DMS 273 treated with DMSO at 0.1 percent for 48 hours (cell line): Measurements from ENCODE around the gene SPDYE3.
"Not testable (repeated sequence)": the region's sequence is repeated elsewhere in the genome, so short reads cannot be mapped to it uniquely, and the experiment has no call there.

Source experiments
- DNase-seq: peaks from one replicate; lab custom pipeline; 2025; lab: John Stamatoyannopoulos, UW

Gene SPDYE3

DNA sequence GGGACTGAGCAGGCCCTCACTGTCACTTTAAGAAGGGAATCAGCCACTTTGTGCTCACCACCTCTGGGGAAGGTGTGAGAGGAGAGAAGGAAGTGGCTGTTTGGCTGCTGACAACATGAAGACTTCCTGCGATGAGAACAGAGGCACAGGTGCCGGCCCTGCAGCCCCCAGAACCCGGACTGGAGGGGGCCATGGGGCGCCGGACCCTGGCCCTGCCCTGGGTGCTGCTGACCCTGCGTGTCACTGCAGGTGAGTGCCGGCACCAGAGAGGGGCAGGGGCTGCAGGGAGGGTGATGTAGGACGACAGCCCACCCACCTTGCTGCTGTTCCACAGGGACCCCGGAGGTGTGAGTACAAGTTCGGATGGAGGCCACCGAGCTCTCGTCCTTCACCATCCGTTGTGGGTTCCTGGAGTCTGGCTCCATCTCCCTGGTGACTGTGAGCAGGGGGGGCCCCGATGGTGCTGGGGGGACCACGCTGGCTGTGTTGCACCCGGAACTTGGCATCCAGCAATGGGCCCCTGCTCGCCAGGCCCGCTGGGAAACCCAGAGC, 44.8 kb downstream of the SPDYE3 start:
- DNase-seq, result not testable (repeated sequence)

DNA sequence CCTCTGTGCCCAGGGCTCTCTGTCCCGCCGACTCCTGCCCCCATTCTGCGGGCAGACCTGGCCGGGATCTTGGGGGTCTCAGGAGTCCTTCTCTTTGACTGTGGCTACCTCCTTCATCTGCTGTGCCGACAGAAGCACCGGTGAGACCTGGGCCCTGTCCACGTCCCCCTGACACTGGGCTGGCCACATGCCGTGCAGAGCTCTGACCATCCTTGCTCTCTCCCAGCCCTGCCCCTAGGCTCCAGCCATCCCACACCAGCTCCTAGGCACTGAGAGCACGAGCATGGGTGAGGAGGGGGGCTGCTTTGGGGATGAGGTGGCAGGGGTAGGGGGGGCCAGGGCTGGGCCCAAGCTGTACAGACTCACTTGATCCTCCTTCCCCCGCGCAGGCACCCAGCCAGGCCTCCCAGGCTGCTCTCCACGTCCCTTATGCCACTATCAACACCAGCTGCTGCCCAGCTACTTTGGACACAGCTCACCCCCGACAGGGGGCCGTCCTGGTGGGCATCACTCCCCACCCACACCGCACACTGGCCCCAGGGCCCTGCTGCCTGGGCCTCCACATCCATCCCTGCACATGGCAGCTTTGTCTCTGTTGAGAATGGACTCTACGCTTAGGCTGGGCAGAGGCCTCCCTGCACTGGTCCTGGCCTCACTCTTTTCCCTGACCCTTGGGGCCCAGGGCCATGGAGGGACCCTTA, 45.6 kb downstream of the SPDYE3 start:
- DNase-seq, result no peak

DNA sequence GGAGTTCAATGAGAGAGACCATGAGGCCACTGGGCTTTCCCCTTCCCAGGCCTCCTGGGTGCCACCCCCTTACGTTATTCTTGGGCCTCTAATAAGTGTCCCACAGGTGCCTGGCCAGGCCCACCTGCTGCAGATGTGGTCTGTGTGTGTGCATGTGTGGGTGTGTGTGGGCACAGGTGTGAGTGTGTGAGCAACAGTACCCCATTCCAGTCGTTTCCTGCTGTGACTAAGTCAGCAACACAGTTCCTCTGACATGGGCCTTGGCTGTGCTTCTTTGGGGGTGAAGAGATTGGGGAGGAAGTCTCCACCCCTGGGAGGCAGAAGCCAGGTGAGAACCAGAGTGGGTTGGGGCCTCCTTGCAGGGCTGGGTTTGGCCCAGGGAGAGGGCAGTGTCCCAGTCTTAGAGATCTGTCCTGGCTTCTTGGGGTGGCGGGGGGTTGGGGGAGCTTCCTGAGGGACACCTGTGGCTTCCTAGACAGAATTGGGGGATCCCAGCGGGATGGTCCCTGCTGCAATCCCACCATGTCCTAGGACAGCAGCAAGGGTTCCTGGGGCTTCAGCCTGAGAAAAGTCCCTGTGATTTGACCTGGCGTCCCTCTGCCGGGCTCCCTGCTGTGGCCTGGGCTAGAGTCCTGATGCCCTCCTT, 46.3 kb downstream of the SPDYE3 start:
- no peak for DNase-seq

DNA sequence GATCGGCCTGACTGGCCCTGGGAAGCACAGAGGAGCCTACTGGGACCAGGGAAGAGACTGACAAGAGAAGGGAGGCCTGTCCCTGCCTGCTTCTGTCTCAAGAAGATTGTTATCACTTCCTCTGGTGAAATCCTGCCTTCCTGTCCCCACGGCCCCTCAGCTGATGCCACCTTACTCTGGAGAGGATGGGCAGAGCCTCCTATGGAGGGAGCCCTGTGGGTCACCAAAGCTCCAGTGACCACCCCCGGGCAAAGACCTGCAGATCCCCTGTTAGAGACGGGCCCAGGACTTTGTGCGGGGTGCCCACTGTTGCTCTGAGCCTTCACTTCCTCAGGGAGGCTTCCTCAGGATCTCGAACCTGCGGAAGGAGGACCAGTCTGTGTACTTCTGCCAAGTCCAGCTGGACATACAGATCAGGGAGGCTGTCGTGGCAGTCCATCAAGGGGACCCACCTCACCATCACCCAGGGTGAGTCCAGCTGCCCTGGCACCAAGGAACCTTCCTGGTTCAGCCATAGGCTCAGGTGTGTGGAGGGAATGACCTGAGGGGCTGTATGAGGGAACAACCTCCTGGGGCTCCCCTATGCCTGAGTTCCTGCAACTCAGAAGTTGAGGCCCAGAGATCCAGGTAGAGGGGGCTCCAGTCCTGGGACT, 49.0 kb downstream of the SPDYE3 start:
- no peak for DNase-seq

DNA sequence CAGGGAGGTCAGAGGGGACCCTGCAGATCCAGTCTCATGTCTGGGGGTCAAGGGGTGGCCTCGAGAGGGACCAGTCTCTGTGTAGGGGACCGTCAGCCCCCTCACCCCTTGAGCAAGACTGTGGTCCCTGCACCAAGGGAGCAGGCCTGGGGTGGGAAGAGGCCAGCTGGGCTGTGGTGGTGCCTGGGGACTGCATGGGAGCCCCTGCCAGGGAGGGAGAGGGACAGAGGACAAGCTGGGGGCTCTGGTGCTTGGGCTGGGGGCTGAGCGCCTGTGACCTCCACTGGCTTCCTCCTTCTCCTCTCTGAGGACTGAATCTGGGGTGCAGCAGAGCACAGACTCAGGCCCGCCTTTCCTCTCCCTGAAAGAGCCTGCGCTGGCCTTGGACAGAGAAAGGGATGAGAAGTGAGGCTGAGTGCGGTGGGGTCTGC, 49.6 kb downstream of the SPDYE3 start:
- no peak for DNase-seq

DNA sequence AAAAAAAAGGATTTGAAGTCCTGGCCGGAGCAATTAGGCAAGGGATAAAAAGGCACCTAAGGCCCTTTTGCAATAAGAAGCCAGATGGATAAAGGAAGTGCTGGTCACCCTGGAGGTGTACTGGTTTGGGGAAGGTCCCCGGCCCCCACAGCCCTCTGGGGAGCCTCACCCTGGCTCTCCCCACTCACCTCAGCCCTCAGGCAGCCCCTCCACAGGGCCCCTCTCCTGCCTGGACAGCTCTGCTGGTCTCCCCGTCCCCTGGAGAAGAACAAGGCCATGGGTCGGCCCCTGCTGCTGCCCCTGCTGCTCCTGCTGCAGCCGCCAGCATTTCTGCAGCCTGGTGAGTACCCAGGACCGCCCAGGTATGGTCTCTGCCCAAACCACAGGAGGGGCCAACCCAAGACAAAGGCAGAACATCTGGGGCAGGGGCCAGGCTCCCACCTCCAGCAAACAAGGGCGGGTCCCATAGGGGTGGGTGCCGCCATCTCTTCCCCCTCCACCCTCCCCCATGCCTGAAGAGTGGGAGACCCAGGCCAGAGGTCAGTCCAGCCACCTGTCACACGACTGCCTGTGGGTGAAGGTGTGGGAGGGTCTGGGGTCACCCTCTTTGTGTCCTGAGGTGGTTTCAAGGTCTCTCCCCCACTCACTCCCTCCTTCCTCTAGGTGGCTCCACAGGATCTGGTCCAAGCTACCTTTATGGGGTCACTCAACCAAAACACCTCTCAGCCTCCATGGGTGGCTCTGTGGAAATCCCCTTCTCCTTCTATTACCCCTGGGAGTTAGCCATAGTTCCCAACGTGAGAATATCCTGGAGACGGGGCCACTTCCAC, 50.7 kb downstream of the SPDYE3 start, which contains the start of gene PILRB:
Gene PILRB (plus strand): TSS at position 91 of the 830 bp plus-strand sequence. CDS start 186 bp downstream, at position 277.
- DNase-seq, result no peak

DNA sequence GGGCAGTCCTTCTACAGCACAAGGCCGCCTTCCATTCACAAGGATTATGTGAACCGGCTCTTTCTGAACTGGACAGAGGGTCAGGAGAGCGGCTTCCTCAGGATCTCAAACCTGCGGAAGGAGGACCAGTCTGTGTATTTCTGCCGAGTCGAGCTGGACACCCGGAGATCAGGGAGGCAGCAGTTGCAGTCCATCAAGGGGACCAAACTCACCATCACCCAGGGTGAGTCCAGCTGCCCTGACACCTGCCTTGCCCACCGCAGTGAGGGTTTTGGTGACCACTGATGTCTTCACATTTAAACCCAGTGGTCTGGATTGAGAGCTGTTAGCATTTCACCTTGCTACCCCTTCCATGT, 51.3 kb downstream of the SPDYE3 start:
- DNase-seq, result no peak

DNA sequence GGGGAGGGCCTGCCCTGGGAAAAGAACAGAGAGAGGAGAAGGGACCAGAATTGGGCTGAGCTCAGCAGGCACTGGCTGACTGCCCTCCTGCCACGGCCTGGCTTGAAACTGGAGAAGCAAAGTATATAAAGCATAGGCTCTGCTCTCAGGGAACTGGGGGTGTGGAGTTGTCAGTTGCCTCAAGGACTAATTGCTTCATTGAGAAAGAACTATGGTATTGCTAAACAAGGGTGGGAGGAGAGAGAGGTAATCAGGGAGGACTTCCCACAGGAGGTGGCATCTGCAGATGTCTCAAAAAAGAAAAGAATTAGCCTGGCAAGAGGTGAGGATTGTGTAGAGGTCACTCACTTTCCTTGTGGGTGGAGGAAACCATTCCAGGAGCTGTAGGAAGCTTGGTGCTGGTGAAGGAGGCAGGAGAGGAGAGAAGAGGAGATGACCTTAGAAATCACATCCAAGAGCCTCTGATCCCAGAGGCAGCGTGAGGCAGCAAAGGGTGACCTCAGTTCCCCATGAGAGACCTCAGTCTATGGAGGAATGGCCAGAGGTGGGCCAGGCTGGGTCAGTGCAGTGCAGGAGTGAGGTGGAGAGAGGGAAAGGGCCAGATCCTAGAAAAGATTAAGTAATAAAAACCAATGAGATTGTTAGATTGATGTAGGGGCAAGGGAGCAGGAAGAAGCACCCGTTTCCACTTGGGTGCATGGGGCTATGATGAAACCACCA, 52.8 kb downstream of the SPDYE3 start:
- no peak for DNase-seq

DNA sequence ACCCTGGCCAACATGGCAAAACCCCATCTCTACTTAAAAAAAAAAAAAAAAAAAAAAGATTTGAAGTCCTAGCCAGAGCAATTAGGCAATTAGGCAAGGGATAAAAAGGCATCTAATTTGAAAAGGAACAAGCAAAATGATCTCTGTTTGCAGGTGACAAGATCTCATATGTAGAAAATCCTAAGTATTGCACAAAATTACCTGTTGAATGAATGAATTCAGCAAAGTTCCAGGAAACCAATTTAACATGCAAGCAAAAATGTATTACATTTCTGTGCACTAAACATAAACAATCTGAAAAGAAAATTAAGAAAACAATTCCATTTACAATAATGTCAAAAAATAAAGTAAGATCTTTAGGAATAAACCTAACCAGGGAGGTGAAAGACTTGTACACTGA, 55.6 kb downstream of the SPDYE3 start:
- no peak for DNase-seq

DNA sequence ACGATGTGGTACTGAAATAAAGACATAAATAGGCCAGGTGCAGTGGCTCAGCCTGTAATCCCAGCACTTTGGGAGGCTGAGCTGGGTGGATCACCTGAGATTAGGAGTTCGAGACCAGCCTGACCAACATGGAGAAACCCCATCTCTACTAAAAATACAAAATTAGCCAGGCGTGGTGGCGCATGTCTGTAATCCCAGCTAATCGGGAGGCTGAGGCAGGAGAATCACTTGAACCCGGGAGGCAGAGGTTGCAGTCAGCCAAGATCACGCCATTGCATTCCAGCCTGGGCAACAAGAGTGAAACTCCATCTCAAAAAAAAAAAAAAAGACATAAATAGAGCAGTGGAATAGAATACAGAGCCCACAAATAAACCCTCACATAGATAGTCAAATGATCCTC, 56.3 kb downstream of the SPDYE3 start:
- not testable (repeated sequence) for DNase-seq

DNA sequence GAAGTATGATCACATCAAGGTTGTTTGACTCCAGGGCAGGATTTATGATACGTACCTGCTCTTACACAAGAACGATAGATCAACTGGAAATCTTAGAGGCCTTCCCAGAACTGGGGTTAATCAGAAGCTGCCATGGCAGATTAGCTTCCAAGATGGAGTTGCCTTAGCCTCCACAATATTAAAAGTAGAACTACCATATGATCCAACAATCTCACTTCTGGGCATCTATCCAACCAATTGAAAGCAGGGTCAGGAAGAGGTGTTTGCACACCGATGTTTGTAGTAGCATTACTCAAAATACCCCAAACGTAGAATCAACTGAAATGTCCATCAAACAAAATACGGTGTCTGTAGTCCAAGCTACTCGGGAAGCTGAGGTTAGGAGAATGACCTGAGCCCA, 57.0 kb downstream of the SPDYE3 start:
- no peak for DNase-seq

DNA sequence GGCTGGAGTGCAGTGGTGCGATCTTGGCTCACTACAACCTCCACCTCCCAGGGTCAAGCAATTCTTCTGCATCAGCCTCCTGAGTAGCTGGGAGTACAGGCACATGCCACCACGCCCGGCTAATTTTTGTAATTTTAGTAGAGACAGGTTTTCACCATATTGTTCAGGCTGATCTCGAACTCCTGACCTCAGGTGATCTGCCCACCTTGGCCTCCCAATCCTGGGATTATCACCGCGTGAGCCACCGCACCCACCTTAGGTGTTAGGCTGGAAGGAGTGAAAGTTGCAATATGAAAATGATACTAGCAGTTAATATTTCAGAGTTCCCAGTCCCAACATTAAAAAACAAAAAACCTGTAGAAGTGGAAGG, 58.5 kb downstream of the SPDYE3 start:
- not testable (repeated sequence) for DNase-seq

DNA sequence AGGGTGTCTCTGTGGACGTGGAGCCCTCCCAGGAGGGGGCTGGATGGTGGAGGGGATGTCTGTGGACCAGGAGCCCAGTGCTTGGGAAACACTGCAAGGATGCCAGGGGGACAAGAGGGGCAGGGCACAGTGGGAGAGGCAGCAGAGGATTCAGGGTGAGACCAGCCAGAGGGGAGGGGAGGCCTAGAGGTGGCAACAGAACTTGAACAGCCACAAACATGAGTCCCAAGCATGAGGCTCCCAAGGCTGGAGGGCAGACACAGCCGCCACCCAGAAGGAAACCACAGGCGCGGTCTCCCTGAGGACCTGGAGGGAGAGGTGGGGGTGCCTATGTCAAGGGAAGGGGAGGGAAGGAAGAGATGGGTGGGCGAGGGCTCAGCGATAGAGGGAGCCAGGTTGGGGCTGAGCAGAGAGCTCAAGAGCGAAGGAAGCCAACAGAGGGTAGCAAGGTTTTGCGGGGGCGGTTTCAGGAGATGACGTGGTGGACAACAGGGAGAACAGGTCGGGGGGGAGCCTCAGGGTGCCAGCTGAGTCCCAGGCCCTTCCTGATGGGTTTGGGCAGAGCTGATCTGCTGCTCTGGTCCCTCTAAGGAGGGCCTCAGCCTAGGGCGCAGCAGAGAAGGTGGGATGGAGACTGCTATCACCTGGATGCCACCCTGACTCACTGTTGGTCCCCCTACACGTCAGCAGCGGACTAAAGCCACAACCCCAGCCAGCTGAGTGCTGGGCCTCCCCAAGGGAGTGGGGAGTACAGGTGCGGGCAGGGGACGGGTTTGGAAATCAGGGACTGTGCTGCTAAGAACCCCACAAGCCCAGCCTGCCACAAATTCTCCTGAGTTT, 59.1 kb downstream of the SPDYE3 start:
- DNase-seq, result no peak

DNA sequence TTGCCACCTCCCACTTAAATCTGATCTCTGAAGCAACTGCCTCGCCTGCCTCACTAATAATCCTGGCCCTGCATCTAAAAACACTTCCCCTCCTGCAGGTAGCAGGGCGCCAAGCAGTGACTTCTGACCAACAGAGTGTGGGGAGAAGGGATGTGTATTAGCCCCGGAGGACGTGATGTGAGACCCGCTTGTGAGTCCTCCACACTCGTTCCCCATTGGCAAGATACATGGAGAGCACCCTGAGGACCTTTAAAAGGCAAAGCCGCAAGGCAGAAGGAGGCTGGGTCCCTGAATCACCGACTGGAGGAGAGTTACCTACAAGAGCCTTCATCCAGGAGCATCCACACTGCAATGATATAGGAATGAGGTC, 59.7 kb downstream of the SPDYE3 start:
- no peak for DNase-seq

DNA sequence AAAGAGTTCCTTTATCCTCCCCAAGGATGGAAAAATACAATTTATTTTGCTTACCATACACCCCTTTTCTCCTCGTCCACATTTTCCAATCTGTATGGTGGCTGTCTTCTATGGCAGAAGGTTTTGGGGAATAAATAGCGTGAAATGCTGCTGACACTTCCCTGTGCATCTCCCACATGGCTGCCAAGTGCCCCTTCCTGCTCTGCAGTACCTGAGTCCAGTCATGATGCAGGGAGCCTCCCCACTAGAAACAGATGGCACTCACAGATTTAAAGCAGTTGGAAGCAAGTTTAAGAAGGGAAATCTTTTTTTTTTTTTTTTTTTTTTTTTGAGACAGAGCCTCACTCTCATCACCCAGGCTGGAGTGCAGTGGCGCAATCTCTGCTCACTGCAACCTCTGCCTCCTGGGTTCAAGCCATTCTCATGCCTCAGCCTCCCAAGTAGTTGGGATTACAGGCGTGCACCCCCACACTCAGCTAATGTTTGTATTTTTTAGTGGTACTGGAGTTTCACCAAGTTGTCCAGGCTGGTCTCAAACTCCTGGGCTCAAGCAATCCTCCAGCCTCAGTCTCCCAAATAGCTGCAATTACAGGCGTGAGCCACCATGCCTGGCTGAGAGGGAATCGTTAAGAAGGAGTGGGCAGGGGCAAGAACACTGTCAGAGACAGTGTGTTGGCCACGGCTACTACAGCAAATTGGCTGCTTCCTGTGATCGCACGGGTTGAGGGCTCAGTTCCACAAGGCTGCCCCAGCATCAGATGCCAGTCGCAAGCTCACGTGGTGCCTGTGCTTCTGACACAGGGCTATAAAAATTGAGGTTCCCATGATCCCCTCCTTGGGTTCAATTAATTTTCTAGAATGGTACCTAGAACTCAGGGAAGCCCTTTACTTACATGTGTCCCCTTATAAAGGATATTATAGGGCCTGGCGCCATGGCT, 60.4 kb downstream of the SPDYE3 start:
- DNase-seq, result no peak

DNA sequence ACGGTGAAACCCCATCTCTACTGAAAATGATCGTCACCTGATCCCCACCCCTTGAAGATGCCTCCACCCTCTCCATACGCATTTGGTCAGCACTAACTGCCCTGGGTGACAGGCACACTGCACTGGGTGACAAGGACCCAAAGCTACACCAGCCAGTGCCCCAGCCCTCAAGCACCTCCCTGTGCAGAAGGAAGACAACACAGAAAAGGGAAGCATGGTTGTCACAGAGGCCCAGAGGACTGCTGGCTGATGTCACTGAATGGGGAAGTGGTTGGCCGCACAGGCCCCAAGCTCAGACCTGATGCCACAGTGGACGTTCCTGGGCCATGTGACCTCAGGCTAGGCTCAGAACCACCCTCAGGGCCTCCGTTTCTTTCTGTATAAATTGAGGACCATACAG, 61.6 kb downstream of the SPDYE3 start:
- no peak for DNase-seq

DNA sequence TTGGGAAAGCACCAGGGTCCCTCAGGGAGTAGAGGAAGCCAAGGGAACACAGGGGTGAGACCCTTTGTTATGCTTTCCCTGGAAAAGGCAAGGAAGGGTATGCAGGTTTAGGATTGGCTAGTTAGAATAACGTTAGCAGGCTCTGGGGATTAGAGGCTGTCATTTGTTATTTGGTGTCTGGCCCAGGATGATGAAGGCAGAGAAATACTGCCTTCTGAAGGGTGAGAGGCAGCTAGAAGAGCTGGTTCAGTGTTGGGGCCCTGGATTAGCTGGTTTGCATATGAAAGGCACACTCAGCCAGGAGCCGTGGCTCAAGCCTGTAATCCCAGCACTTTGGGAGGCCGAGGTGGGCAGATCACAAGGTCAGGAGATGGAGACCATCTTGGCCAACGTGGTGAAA, 62.8 kb downstream of the SPDYE3 start:
- DNase-seq, result no peak

DNA sequence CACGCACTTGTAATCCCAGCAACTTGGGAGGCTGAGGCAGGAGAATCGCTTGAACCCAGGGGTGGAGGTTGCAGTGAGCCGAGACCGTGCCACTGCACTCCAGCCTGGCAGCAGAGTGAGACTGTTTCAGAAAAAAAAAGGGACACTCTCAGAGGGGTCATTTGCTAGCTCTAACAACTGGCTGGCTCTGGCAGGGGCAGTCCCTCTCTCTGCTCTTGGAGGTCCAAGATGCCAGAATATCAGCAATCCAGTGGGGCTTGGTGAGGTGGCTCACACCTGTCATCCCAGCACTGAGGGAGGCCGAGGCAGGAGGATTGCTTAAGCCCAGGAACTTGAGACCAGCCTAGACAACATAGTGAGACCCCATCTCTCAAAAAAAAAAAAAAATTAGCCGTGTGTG, 63.2 kb downstream of the SPDYE3 start:
- DNase-seq, result no peak

DNA sequence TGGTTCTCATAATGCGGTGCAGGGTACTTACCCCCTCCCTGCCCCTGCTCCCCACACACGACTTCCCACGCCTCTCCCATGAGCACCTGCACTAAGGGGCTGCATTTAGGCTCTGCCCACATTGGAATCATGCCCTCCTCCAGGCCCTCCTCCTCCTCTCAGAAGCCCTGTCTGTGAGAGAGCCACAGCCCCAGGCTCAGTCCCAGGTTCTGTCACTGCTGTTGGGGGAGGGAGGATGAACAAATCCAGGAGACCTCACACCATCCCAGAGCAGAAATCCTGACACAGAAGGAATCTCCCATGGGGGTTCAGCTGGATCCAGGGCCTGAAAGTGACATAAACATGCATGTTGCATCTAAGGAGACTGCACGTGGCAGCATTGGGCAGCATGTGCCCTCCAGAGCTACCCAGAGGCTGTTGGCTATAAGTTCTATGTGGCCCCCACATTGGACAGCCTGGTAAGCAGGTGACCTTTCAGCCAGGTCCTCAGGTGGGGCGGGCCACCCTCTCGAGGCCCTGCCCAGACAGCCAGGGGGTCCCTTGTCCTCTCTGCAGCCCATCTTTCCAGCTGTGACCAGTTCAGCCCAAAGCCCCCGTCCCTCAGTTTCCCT, 64.2 kb downstream of the SPDYE3 start:
- DNase-seq, result no peak
